ENCODE data around the gene AP3D1. TPM values are rescaled to one million over a fixed set of nuclear protein-coding genes. Genes with fewer than 3 reads are reported as not detected.
A peak's percentile ranks its signal among the peaks of the same experiment; 100 is the strongest.

The AP3D1 gene
- total RNA-seq, 1 donor from 2014 or later = 169 TPM

GRCh38 chr19:2112516-2113320 is 38.6 kb downstream of the AP3D1 start:
- DNase-seq (ENCODE audit: low spot score) = no peak
- peaks cover 39% of the 10 kb centered on the region for H3K36me3 Mint-ChIP-seq (ENCODE audit: low read depth, unreplicated experiment)
- H3K9me3 Mint-ChIP-seq (ENCODE audit: unreplicated experiment) = no peaks in the 10 kb centered on the region
- H3K4me1 Mint-ChIP-seq (ENCODE audit: unreplicated experiment) = no peaks in the 10 kb centered on the region
- H3K4me3 Mint-ChIP-seq (ENCODE audit: unreplicated experiment) = peak overlapping the region; percentile 56
- TF ChIP-seq CTCF (IDR thresholded peaks at IDR 0.05; ENCODE audit: unreplicated experiment) = no peak
- H3K27me3 Mint-ChIP-seq (ENCODE audit: unreplicated experiment) = peaks cover 9% of the 10 kb centered on the region
- H3K27ac Mint-ChIP-seq (ENCODE audit: unreplicated experiment) = peak overlapping the region; percentile 41

GRCh38 chr19:2111886-2112285 is 39.5 kb downstream of the AP3D1 start:
- TF ChIP-seq CTCF (IDR thresholded peaks at IDR 0.05; ENCODE audit: unreplicated experiment) = no peak
- H3K27me3 Mint-ChIP-seq (ENCODE audit: unreplicated experiment) = peaks cover 11% of the 10 kb centered on the region
- no peak overlapping the region for H3K27ac Mint-ChIP-seq (ENCODE audit: unreplicated experiment)
- H3K9me3 Mint-ChIP-seq (ENCODE audit: unreplicated experiment) = no peaks in the 10 kb centered on the region
- DNase-seq (ENCODE audit: low spot score) = no peak
- H3K4me1 Mint-ChIP-seq (ENCODE audit: unreplicated experiment) = no peaks in the 10 kb centered on the region
- H3K4me3 Mint-ChIP-seq (ENCODE audit: unreplicated experiment) = no peak overlapping the region
- peaks cover 45% of the 10 kb centered on the region for H3K36me3 Mint-ChIP-seq (ENCODE audit: low read depth, unreplicated experiment)

GRCh38 chr19:2111425-2111824 is 39.9 kb downstream of the AP3D1 start:
- no peaks in the 10 kb centered on the region for H3K4me1 Mint-ChIP-seq (ENCODE audit: unreplicated experiment)
- TF ChIP-seq CTCF (IDR thresholded peaks at IDR 0.05; ENCODE audit: unreplicated experiment) = no peak
- H3K36me3 Mint-ChIP-seq (ENCODE audit: low read depth, unreplicated experiment) = peaks cover 50% of the 10 kb centered on the region
- H3K27ac Mint-ChIP-seq (ENCODE audit: unreplicated experiment) = no peak overlapping the region
- H3K27me3 Mint-ChIP-seq (ENCODE audit: unreplicated experiment) = peaks cover 11% of the 10 kb centered on the region
- no peaks in the 10 kb centered on the region for H3K9me3 Mint-ChIP-seq (ENCODE audit: unreplicated experiment)
- no peak overlapping the region for H3K4me3 Mint-ChIP-seq (ENCODE audit: unreplicated experiment)
- DNase-seq (ENCODE audit: low spot score) = no peak

- H3K4me3 Mint-ChIP-seq (ENCODE audit: unreplicated experiment) = no peak overlapping the region
- H3K4me1 Mint-ChIP-seq (ENCODE audit: unreplicated experiment) = no peaks in the 10 kb centered on the region
- no peaks in the 10 kb centered on the region for H3K9me3 Mint-ChIP-seq (ENCODE audit: unreplicated experiment)
- no peak overlapping the region for H3K27ac Mint-ChIP-seq (ENCODE audit: unreplicated experiment)
- no peak for DNase-seq (ENCODE audit: low spot score)
- peaks cover 13% of the 10 kb centered on the region for H3K27me3 Mint-ChIP-seq (ENCODE audit: unreplicated experiment)
- peaks cover 56% of the 10 kb centered on the region for H3K36me3 Mint-ChIP-seq (ENCODE audit: low read depth, unreplicated experiment)
- TF ChIP-seq CTCF (IDR thresholded peaks at IDR 0.05; ENCODE audit: unreplicated experiment) = no peak
Observed at GRCh38 chr19:2110822-2111221, 40.5 kb downstream of the AP3D1 start.

All from endothelial cell (in vitro differentiated cells).